Measurements from ENCODE around the gene PIPOX.

DNA sequence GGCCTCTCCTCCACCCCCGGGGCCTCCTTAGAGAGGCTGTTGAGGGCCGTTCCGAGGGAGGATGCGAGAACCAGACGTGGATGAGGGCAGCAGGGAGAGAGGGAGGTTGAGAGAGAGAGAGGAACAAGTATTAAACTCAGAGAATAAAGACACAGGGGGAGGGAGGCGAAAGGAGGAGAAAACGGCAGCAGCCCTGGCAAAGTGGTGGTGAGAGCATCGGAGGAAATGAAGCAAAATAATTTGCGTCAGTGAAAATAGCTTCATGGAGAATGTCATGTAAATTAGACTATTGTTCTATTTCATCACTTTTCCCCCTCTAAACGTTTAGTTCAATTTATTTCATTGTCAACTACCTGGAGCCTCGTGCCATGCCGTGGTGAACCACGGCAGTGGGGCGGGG lies 38.0 kb downstream of the PIPOX start:
- TF ChIP-seq EZH2 (IDR thresholded peaks at IDR 0.05): no peak
- no peak for TF ChIP-seq POLR2AphosphoS5 (IDR thresholded peaks at IDR 0.05; ENCODE audit: borderline replicate concordance, low read depth, low read length)

Data from SK-N-MC (cell line).